GM18508 (cell line): ENCODE measurements around the gene DNAJC10.
"Not testable (repeated sequence)": the region's sequence is repeated elsewhere in the genome, so short reads cannot be mapped to it uniquely, and the experiment has no call there.

ENCODE experiments used
- ATAC-seq: cut with Tn5 transposase; IDR thresholded peaks from one replicate; pipeline ENCODE4 v1.9.1; 2021; ENCODE audit warnings: moderate number of reproducible peaks; ENCODE audit not compliant: insufficient read depth, unreplicated experiment

Gene DNAJC10

GRCh38 chr2:182715892-182716649, at the start of gene DNAJC10:
TSS of gene DNAJC10 (plus strand) at chr2:182716257. CDS start at chr2:182718087, 1,830 bp downstream.
- ATAC-seq, result peak; percentile 70

DNA sequence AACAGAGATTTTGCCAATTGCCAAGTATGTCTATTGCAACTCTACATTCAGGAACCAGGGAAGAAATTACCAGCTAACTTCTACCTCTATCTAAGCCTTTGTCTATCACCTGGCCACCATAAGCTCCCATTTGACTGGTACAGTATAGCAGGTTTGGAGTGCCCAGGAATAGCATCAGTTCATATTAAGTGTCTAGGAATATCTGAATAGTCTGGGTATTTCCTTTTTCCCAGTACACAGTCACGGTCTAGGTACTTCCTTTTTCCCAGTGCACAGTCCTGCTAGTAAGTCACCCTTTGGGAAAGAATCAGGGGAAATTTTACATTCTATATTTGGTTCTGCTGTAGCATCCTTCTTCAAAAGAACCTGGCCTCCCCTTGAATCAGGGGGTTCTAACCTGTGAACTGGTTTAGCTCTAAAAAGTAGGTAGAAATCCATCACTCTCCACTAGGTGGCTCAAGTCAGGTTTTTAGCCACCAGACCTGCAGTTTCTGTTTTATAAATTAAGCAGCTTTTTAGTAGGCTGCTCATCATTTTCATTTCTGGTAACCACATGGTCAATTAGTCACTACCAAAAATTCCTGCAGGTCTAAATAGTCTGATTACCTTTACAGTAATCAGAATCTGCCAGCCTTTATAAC, 49.3 kb upstream of the DNAJC10 start:
- peak; percentile 77 for ATAC-seq

GRCh38 chr2:182667315-182667695, 48.8 kb upstream of the DNAJC10 start:
- peak; percentile 23 for ATAC-seq

DNA sequence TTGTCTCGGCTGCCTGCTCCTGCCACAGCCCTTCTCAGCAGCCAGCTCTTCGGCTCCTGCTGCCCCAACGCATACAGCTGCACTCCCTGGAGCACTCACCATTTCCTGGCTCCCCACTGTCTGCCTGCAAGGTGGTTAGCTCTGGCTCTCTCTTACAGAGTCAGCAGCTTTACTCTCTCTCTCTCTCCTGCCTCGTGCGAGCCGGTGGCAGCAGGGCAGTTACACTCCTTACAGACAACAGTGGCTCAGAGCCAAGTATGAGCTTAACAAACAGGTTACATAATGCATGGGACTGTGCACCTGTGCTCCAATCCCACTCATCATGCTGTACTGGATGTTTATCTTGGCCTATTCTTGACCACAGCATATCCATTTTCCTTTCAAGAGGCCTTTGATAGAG, 47.4 kb upstream of the DNAJC10 start:
- ATAC-seq, result no peak

DNA sequence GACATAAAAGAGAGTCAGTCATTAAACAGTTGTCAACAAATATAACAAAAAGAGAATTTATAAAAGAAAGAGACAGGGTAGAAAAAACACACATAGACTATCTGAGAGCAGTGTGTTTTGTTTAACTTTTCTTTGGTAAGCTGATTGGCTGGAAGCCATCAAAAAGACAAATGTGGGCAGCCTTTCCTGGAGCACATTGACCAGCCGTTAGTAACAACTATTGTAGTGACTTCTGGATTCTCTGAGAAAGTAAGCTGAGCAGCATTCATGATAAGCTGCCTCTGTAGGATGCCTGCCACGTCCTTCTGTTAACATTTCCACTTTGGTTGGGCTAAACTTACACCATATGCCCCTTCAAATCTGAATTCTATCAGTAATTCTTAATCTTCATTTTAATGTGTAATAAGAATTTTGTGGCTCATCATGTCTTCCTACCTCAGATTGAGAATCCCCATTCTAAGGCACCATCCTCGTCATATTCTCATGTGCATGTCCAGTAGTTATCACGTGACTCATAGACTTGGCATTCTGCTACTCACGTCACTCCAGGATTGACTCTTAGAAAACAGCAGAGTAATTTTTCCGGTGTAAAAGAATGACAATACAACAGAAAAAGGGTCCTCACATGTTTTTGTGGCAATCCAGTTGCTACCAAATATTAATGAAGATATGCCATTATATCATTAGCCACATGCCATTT, 43.4 kb upstream of the DNAJC10 start:
- no peak for ATAC-seq

- no peak for ATAC-seq
Measured at GRCh38 chr2:182680837-182681236, 35.2 kb upstream of the DNAJC10 start.

GRCh38 chr2:182682210-182682609, 33.8 kb upstream of the DNAJC10 start:
- no peak for ATAC-seq

- no peak for ATAC-seq
Measured at GRCh38 chr2:182685559-182685958, 30.5 kb upstream of the DNAJC10 start.

DNA sequence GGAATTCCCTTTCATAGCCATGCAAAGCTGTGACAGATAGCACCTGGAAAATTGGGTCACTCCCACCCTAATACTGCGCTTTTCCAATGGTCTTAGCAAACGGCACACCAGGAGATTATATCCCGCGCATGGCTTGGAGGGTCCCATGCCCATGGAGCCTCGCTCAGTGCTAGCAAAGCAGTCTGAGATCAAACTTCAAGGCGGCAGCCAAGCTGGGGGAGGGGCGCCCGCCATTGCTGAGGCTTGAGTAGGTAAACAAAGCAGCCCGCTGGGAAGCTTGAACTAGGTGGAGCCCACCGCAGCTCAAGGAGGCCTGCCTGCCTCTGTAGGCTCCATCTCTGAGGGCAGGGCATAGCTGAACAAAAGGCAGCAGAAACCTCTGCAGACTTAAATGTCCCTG, 29.3 kb upstream of the DNAJC10 start:
- ATAC-seq, result not testable (repeated sequence)

GRCh38 chr2:182694189-182694588, 21.9 kb upstream of the DNAJC10 start:
- no peak for ATAC-seq

GRCh38 chr2:182695776-182696175, 20.3 kb upstream of the DNAJC10 start:
- no peak for ATAC-seq

DNA sequence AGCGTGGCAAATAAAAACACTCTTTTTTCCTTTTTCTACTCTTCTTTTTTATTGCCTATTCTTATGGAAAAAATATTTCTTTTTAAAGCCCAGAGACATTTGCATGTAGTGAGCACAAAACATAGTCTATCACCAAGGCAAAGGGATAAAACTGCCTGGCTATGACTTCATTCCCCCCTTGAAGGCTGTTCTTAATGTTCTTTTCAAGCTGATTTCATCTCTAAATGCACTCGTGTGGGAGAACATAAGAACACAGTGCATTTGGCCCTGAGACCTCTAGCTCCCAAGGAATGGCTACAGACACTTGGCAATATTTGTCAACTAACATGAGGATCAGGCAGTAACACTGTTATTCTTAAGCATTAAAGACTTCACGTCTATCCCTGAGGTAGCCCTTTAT, 17.4 kb upstream of the DNAJC10 start:
- ATAC-seq, result no peak

DNA sequence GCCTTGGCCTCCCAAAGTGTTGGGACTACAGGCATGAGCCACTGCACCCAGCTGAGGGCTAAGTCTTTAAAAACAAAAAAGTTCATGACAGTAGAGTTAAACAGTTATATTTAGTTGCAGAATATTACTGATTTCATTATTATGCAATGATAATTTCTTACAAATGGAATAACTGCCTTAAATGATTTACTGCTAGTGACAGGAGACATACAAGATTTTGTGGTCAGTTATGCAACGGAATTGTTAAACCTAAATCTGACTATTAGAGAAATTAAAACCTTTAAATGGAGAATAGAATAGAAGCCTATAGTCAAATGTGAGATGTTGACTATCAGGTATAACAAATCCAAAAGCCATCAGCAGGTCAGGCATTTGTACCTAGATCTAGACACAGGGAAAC, 10.3 kb upstream of the DNAJC10 start:
- ATAC-seq, result no peak

DNA sequence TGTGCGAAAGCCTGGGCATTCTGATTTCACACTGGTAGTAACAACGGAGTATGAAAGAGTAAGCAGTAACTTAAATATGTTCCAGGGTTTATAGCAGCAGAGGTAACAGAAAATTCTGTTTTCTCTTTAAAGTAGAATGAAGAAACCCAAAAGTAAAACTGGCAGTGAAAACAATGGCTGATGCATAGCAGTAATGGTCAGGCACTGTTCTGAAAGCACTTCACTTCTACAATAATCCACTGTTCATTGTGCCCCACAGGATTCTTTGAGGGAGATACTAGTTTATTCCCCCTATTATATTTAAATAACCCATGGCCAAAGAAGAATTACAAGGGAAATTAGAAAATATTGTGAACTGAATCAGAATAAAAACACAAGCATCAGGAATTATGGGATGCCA, 9.3 kb upstream of the DNAJC10 start:
- no peak for ATAC-seq

DNA sequence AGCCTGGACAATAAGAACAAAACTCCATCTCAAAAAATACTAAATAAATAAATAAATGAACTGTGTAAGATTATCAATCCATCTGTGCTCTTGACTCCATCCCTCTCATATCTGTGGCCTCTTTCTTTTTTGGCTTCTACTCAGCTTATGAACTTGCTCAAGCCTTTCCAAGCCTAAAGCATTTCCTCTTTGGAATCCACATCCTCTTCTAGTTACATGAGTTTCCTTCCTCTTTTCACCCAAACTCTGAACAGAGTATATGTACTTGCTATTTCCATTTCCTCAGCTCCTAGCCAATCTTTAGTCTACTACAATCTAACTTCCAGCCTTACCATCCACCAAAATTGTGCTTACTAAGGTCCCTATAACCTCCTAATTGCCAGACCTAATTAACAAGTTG, 2.5 kb upstream of the DNAJC10 start:
- ATAC-seq, result no peak

- no peak for ATAC-seq
Measured at GRCh38 chr2:182715121-182715891, 751 bp upstream of the DNAJC10 start.

DNA sequence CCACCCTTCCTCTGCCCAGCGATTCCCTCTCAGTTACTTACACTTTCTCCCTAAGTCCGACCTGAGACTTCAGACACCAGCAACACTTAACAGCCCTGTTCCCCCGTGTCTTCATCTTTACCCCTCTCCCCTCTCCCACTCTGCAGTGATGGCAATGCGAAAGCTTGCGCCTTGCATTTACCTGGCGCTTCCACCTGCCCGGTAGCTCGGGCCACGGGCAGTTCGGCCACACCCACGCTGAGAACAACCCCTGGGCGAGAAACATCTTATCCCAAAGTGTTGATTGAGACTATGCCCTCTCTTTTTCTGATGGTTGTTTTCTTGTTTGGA, 558 bp downstream of the DNAJC10 start:
- ATAC-seq, result no peak

DNA sequence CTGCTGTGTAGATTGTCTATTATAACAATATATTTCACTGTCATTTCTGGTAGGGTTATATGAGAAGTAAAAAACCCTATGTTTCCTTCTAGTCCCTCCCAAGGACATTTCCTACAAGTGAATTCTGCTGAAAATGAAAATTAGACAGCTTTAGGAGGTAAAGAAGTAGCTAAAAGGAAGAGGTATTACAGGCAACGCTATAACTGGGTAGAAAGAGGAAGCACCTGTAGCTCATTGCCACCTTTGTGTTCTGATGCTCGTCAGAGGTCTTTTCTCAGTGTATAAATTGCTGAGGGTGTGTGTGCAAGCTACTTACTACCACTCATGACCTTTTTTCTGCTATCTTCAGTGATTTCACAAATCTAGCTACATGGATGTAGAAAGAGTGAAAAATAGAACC, 1.4 kb downstream of the DNAJC10 start:
- ATAC-seq, result peak; percentile 29

DNA sequence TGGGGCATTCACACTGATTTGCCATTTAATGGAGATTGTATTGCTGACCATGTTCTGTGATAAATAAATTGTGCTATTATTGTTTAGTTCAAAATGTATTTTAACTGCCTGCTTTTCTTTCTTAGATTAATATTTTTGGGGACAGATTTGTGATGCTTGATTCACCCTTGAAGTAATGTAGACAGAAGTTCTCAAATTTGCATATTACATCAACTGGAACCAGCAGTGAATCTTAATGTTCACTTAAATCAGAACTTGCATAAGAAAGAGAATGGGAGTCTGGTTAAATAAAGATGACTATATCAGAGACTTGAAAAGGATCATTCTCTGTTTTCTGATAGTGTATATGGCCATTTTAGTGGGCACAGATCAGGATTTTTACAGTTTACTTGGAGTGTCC, 1.8 kb downstream of the DNAJC10 start:
- no peak for ATAC-seq

GRCh38 chr2:182718459-182718858, 2.4 kb downstream of the DNAJC10 start:
- no peak for ATAC-seq

DNA sequence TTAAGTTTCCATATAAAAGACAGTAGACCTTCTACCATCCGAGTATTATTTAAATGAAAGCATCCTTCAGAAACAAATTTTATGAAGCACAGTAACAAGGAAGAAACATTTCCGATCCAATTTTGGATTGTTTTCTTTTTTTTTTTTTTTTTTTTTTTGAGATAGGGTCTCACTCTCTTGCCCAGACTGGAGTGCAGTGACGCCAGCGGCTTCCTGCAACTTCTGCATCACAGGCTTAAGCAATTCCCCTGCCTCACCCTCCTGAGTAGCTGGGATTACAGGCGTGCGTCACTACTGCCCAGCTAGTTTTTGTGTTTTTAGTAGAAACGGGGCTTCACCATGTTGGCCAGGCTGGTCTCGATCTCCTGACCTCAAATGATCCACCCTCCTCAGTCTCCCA, 3.1 kb downstream of the DNAJC10 start:
- ATAC-seq, result not testable (repeated sequence)
